ENCODE measurements around the gene SPATA31E1. TPM values are rescaled to one million over a fixed set of nuclear protein-coding genes. Genes with fewer than 3 reads are reported as not detected.

Gene SPATA31E1
- total and polyA plus RNA-seq, 10 donors = not detected

- TF ChIP-seq CTCF (IDR thresholded peaks at IDR 0.05 in 8 of 11, conservative IDR thresholded peaks at IDR 0.05 in 3 of 11) = no peak
- no peak for TF ChIP-seq POLR2A (IDR thresholded peaks at IDR 0.05)
- no peak for TF ChIP-seq POLR2AphosphoS5 (IDR thresholded peaks at IDR 0.05)
- H3K4me3 ChIP-seq = no peak overlapping the region
- H3K27ac ChIP-seq = no peak overlapping the region
- no peak for DNase-seq
- H3K36me3 ChIP-seq = no peaks in the 10 kb centered on the region
- intact Hi-C loops (cut with DNase I; ENCODE audit: low total_unique reads) = no loop called here
- 59 to 78% (median 67%) methylated on average over 5 of the region's 5 CpGs for WGBS, 5 donors
- H3K4me1 ChIP-seq = no peaks in the 10 kb centered on the region
- H3K27me3 ChIP-seq (replicated peaks in 1 of 7) = no peaks in the 10 kb centered on the region
- peaks cover 0 to 10% (median 3%) of the 10 kb centered on the region in 8 donors for H3K9me3 ChIP-seq
Measured at GRCh38 chr9:87854580-87854955, 28.1 kb upstream of the SPATA31E1 start.

- intact Hi-C loops (cut with DNase I; ENCODE audit: low total_unique reads) = no loop called here
- DNase-seq = no peak
- WGBS, 5 donors = 78 to 88% (median 81%) methylated on average over 3 of the region's 3 CpGs
- Histone ChIP-seq H3K36me3 (no peaks in the 10 kb centered on the region), H3K27ac (no peak overlapping the region), H3K9me3 (peaks cover 0 to 15% (median 5%) of the 10 kb centered on the region in 8 donors), H3K4me1 (no peaks in the 10 kb centered on the region), H3K27me3 (replicated peaks in 1 of 7) (no peaks in the 10 kb centered on the region), H3K4me3 (no peak overlapping the region)
- TF ChIP-seq POLR2AphosphoS5 (IDR thresholded peaks at IDR 0.05) (no peak), POLR2A (IDR thresholded peaks at IDR 0.05) (no peak), CTCF (IDR thresholded peaks at IDR 0.05 in 8 of 11, conservative IDR thresholded peaks at IDR 0.05 in 3 of 11) (no peak)
Measured at GRCh38 chr9:87855061-87855460, 27.6 kb upstream of the SPATA31E1 start.

GRCh38 chr9:87857141-87857947 is 25.3 kb upstream of the SPATA31E1 start:
- Histone ChIP-seq H3K9me3 (peaks cover 0 to 33% (median 21%) of the 10 kb centered on the region in 8 donors), H3K27me3 (replicated peaks in 1 of 7) (no peaks in the 10 kb centered on the region), H3K4me3 (no peak overlapping the region), H3K36me3 (no peaks in the 10 kb centered on the region), H3K4me1 (no peaks in the 10 kb centered on the region), H3K27ac (no peak overlapping the region)
- intact Hi-C loops (cut with DNase I; ENCODE audit: low total_unique reads) = no loop called here
- 82 to 90% (median 85%) methylated on average over 14 to 29 of the region's 29 CpGs for WGBS, 5 donors
- DNase-seq = no peak
- TF ChIP-seq CTCF (IDR thresholded peaks at IDR 0.05 in 8 of 11, conservative IDR thresholded peaks at IDR 0.05 in 3 of 11) = no peak
- TF ChIP-seq POLR2A (IDR thresholded peaks at IDR 0.05) = no peak
- TF ChIP-seq POLR2AphosphoS5 (IDR thresholded peaks at IDR 0.05) = no peak

- Histone ChIP-seq H3K27me3 (replicated peaks in 1 of 7) (no peaks in the 10 kb centered on the region), H3K4me1 (no peaks in the 10 kb centered on the region), H3K9me3 (peaks cover 0 to 33% (median 24%) of the 10 kb centered on the region in 8 donors), H3K27ac (no peak overlapping the region), H3K4me3 (no peak overlapping the region), H3K36me3 (no peaks in the 10 kb centered on the region)
- no peak for TF ChIP-seq POLR2A (IDR thresholded peaks at IDR 0.05)
- TF ChIP-seq CTCF (IDR thresholded peaks at IDR 0.05 in 8 of 11, conservative IDR thresholded peaks at IDR 0.05 in 3 of 11) = no peak
- no peak for TF ChIP-seq POLR2AphosphoS5 (IDR thresholded peaks at IDR 0.05)
- intact Hi-C loops (cut with DNase I; ENCODE audit: low total_unique reads) = no loop called here
- 87 to 95% (median 90%) methylated on average over 5 to 8 of the region's 8 CpGs for WGBS, 5 donors
- DNase-seq = no peak
Measured at GRCh38 chr9:87857948-87858335, 24.7 kb upstream of the SPATA31E1 start.

Data from spleen (tissue), 11 donors.